DND-41 (cell line): ENCODE results near the gene CTTNBP2.

Experiments
- ATAC-seq: fragments of 200-7000 bp; cut with Tn5 transposase; 3 replicates; pipeline ENCODE4 v1.9.1; 2021; ENCODE audit warnings: low read depth; ENCODE audit not compliant: insufficient read depth
- DNase-seq: peaks from one replicate; pipeline ENCODE4 v3.0.0-alpha.2; 2020
- H2AFZ ChIP-seq: 2 replicates; pipeline ENCODE4 v1.6.0; 2012; ENCODE audit warnings: low read depth, low read length
- H3K27ac ChIP-seq: 2 replicates; pipeline ENCODE4 v1.5.1; 2012; ENCODE audit warnings: low read length, inconsistent platforms
- H3K27me3 ChIP-seq: fragments of 200-600 bp; sonication (generic); 2 replicates; pipeline ENCODE4 v1.6.0; 2012; ENCODE audit warnings: low read length, mild to moderate bottlenecking, inconsistent platforms; ENCODE audit not compliant: insufficient read depth, poor library complexity
- H3K36me3 ChIP-seq: 2 replicates; pipeline ENCODE4 v1.5.1; 2012; ENCODE audit warnings: low read length, inconsistent platforms; ENCODE audit not compliant: insufficient read depth
- H3K4me1 ChIP-seq: 2 replicates; pipeline ENCODE4 v1.5.1; 2012; ENCODE audit warnings: mild to moderate bottlenecking, low read length; ENCODE audit not compliant: insufficient read depth
- H3K4me2 ChIP-seq: 2 replicates; pipeline ENCODE4 v1.6.0; 2012; ENCODE audit warnings: mild to moderate bottlenecking, moderate library complexity, low read length, inconsistent platforms; ENCODE audit not compliant: insufficient read depth
- H3K4me3 ChIP-seq, 2 experiments: fragments of 200-600 bp in 1 of 2; shearing (Covaris generic) in 1 of 2; 2 replicates each; pipeline ENCODE4 v1.5.1; 2012 to 2016; ENCODE audit warnings: inconsistent platforms in 2 of 2, low read length in 2 of 2, mild to moderate bottlenecking in 2 of 2, low read depth in 1 of 2, moderate library complexity in 1 of 2
- H3K79me2 ChIP-seq: 2 replicates; pipeline ENCODE4 v1.6.0; 2012; ENCODE audit warnings: low read length, inconsistent platforms; ENCODE audit not compliant: insufficient read depth
- H3K9ac ChIP-seq: 2 replicates; pipeline ENCODE4 v1.6.0; 2012; ENCODE audit warnings: low read depth, mild to moderate bottlenecking, inconsistent platforms, low read length, moderate library complexity
- H3K9me3 ChIP-seq: 2 replicates; pipeline ENCODE4 v1.5.1; 2012; ENCODE audit warnings: low read length, moderate library complexity, mild to moderate bottlenecking, inconsistent platforms; ENCODE audit not compliant: insufficient read depth, severe bottlenecking
- H4K20me1 ChIP-seq: 2 replicates; pipeline ENCODE4 v1.6.0; 2012; ENCODE audit warnings: low read length; ENCODE audit not compliant: insufficient read depth
- CTCF ChIP-seq: IDR thresholded peaks from 2 replicates; pipeline ENCODE4 v1.5.1; 2012; ENCODE audit warnings: borderline replicate concordance, low read length, moderate library complexity, mild to moderate bottlenecking; ENCODE audit not compliant: poor library complexity, severe bottlenecking; ENCODE audit errors: extremely low read depth
- EZH2 ChIP-seq: IDR thresholded peaks from 3 replicates; pipeline ENCODE4 v1.6.1; 2012; ENCODE audit warnings: borderline replicate concordance, low read depth, mild to moderate bottlenecking, moderate library complexity, low read length, inconsistent platforms; ENCODE audit not compliant: severe bottlenecking

Gene CTTNBP2

GRCh38 chr7:117825132-117825531, 48.1 kb downstream of the CTTNBP2 start:
- no peak overlapping the region for H3K27ac ChIP-seq
- no peak for TF ChIP-seq CTCF
- TF ChIP-seq EZH2 = no peak
- DNase-seq = no peak
- no peaks in the 10 kb centered on the region for H3K79me2 ChIP-seq
- no peaks in the 10 kb centered on the region for H3K9me3 ChIP-seq
- peaks cover 5% of the 10 kb centered on the region for H3K27me3 ChIP-seq
- no peaks in the 10 kb centered on the region for H4K20me1 ChIP-seq
- no peak overlapping the region for H2AFZ ChIP-seq
- H3K4me2 ChIP-seq = no peak overlapping the region
- H3K4me3 ChIP-seq = no peak overlapping the region
- H3K4me1 ChIP-seq = no peaks in the 10 kb centered on the region
- no peaks in the 10 kb centered on the region for H3K36me3 ChIP-seq
- no peak for ATAC-seq
- H3K9ac ChIP-seq = no peak overlapping the region

- Histone ChIP-seq H3K4me1 (no peaks in the 10 kb centered on the region), H3K27me3 (peaks cover 5% of the 10 kb centered on the region), H2AFZ (no peak overlapping the region), H4K20me1 (no peaks in the 10 kb centered on the region), H3K9ac (no peak overlapping the region), H3K36me3 (no peaks in the 10 kb centered on the region), H3K27ac (no peak overlapping the region), H3K79me2 (no peaks in the 10 kb centered on the region), H3K4me3 (no peak overlapping the region), H3K4me2 (no peak overlapping the region), H3K9me3 (no peaks in the 10 kb centered on the region)
- TF ChIP-seq CTCF (no peak), EZH2 (no peak)
- ATAC-seq (no peak), DNase-seq (no peak)
Observed at GRCh38 chr7:117824592-117824991, 48.6 kb downstream of the CTTNBP2 start.

DNA sequence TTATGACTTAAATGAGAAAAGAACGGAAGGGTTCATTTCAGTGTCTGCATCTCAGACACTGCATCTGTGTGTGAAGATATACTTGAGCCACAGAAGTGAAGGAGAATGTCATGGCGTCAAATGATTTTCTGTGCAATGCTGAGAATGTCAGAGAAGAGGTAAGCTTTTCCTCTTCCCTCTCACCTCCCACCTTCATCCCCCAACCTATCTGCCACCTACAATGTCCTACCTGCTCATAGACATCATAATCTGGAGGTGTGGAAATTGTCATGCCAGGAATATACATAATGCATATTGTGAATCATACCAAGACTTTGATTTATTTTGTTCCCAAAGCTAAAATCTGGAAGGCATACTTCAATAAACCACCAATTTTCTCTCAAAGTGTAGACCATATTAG, 53.7 kb downstream of the CTTNBP2 start:
- H3K79me2 ChIP-seq = no peaks in the 10 kb centered on the region
- ATAC-seq = no peak
- no peaks in the 10 kb centered on the region for H4K20me1 ChIP-seq
- no peak overlapping the region for H3K4me2 ChIP-seq
- DNase-seq = no peak
- H3K27me3 ChIP-seq = peaks cover 4% of the 10 kb centered on the region
- no peak overlapping the region for H3K4me3 ChIP-seq
- no peak for TF ChIP-seq CTCF
- no peak for TF ChIP-seq EZH2
- H3K9me3 ChIP-seq = no peaks in the 10 kb centered on the region
- H3K27ac ChIP-seq = no peak overlapping the region
- H2AFZ ChIP-seq = no peak overlapping the region
- H3K4me1 ChIP-seq = no peaks in the 10 kb centered on the region
- no peaks in the 10 kb centered on the region for H3K36me3 ChIP-seq
- no peak overlapping the region for H3K9ac ChIP-seq

- Histone ChIP-seq H3K4me2 (no peak overlapping the region), H3K27ac (no peak overlapping the region), H2AFZ (no peak overlapping the region), H3K36me3 (no peaks in the 10 kb centered on the region), H3K4me3 (no peak overlapping the region), H3K27me3 (peaks cover 4% of the 10 kb centered on the region), H4K20me1 (no peaks in the 10 kb centered on the region), H3K79me2 (no peaks in the 10 kb centered on the region), H3K4me1 (no peaks in the 10 kb centered on the region), H3K9ac (no peak overlapping the region), H3K9me3 (no peaks in the 10 kb centered on the region)
- DNase-seq (no peak), ATAC-seq (no peak)
- TF ChIP-seq CTCF (no peak), EZH2 (no peak)
Observed at GRCh38 chr7:117818232-117818631, 55.0 kb downstream of the CTTNBP2 start.
